ENCODE measurements around the gene CYP26C1. TPM values are rescaled to one million over a fixed set of nuclear protein-coding genes. Genes with fewer than 3 reads are reported as not detected.

Gene CYP26C1
- total RNA-seq, 1 experiment from 2014 or later: 0.79 TPM

- no peak overlapping the region for H3K9ac ChIP-seq (ENCODE audit: extremely low read depth, insufficient read length, low read length)
- TF ChIP-seq CTCF (conservative IDR thresholded peaks at IDR 0.05): no peak
Measured at GRCh38 chr10:93072713-93073538, 12.3 kb downstream of the CYP26C1 start.

More at GRCh38 chr10:93072713-93073538, 12.3 kb downstream of the CYP26C1 start:
- Histone ChIP-seq H3K4me1 (ENCODE audit: insufficient read depth, low read length) (no peaks in the 10 kb centered on the region), H3K79me1 (ENCODE audit: insufficient read depth, low read depth, low read length, poor library complexity, severe bottlenecking) (no peaks in the 10 kb centered on the region), H4K5ac (ENCODE audit: insufficient read length, low read depth, low read length) (no peak overlapping the region), H2BK5ac (ENCODE audit: insufficient read length, low read length) (no peak overlapping the region), H3K27ac (ENCODE audit: insufficient read length, low read depth, low read length) (no peak overlapping the region), H2AFZ (ENCODE audit: low read length) (no peak overlapping the region), H3K27me3 (ENCODE audit: insufficient read depth, low read length) (peaks cover 84% of the 10 kb centered on the region), H3K79me2 (ENCODE audit: insufficient read depth, low read length) (no peaks in the 10 kb centered on the region), H3K56ac (ENCODE audit: insufficient read length, low read depth, low read length) (no peak overlapping the region), H4K8ac (replicated peaks; ENCODE audit: insufficient read length, low read depth, low read length) (no peak overlapping the region), H3K23ac (ENCODE audit: insufficient read length, low read depth, low read length) (no peak overlapping the region), H3K4ac (ENCODE audit: low read depth, low read length) (no peak overlapping the region), H2AK5ac (ENCODE audit: insufficient read length, low read length) (no peak overlapping the region), H3T11ph (ENCODE audit: low read length) (no peak overlapping the region), H2BK120ac (ENCODE audit: low read depth, low read length, poor library complexity, severe bottlenecking) (no peak overlapping the region), H3K14ac (ENCODE audit: insufficient read depth, low read length) (no peak overlapping the region), H2BK15ac (ENCODE audit: low read depth, low read length) (no peak overlapping the region), H4K20me1 (ENCODE audit: control insufficient read depth, insufficient read depth, insufficient read length) (no peaks in the 10 kb centered on the region), H2BK20ac (ENCODE audit: low read depth, low read length, poor library complexity, severe bottlenecking) (no peak overlapping the region), H3K23me2 (ENCODE audit: insufficient read length, low read depth, low read length, poor library complexity, severe bottlenecking) (peaks cover 30% of the 10 kb centered on the region), H3K9me3 (ENCODE audit: control insufficient read depth, low read depth, low read length) (no peaks in the 10 kb centered on the region), H2BK12ac (ENCODE audit: insufficient read length, low read depth, low read length) (no peak overlapping the region), H3K4me2 (ENCODE audit: insufficient read depth, insufficient read length, low read length) (peak overlapping the region; percentile 82), H4K91ac (ENCODE audit: insufficient read length, low read depth, low read length) (no peak overlapping the region), H3K18ac (ENCODE audit: insufficient read length, low read depth, low read length) (no peak overlapping the region)
- Mint-ChIP-seq H3K27ac (peak overlapping the region in 1 of 3 experiments; percentile 40; a peak in 1 of 7 replicates), H3K36me3 (ENCODE audit: insufficient read depth in 1 of 3, low read depth in 3 of 3) (peaks cover 0 to 38% (median 37%) of the 10 kb centered on the region in 3 experiments; a peak in 6 of 7 replicates), H3K4me3 (peak overlapping the region; percentile 90 to 95), H3K4me1 (peaks cover 46 to 47% of the 10 kb centered on the region in 2 experiments), H3K9me3 (peaks cover 0 to 6% of the 10 kb centered on the region in 2 experiments; a peak in 3 of 5 replicates), H3K27me3 (ENCODE audit: low read depth) (peaks cover 90% of the 10 kb centered on the region)
- peak; percentile 42 for DNase-seq
- no CpG with 5 or more reads among the region's 34 CpGs for WGBS (ENCODE audit: extremely low coverage, insufficient read length, low lambda C conversion rate)

Measured in H9 (cell line).